ENCODE results near the gene GPT2.

GRCh38 chr16:46961373-46962353 is 77.5 kb downstream of the GPT2 start:
- TF ChIP-seq ARNTL (CRISPR knock-in tag; IDR thresholded peaks at IDR 0.05; ENCODE audit: borderline replicate concordance, low read depth): no peak
- TF ChIP-seq ISL1 (CRISPR knock-in tag; IDR thresholded peaks at IDR 0.05): no peak
- no peak for TF ChIP-seq CREB5 (CRISPR knock-in tag; IDR thresholded peaks at IDR 0.05; ENCODE audit: low read depth)
- no peak for TF ChIP-seq ZFP30 (CRISPR knock-in tag; IDR thresholded peaks at IDR 0.05)
